NCI-H1694 (cell line): Measurements from ENCODE around the gene DNAJB12.
"Not testable (repeated sequence)": the region's sequence is repeated elsewhere in the genome, so short reads cannot be mapped to it uniquely, and the experiment has no call there.

Source experiments
- DNase-seq: peaks from one replicate; lab custom pipeline; 2025; lab: John Stamatoyannopoulos, UW

Gene DNAJB12

DNA sequence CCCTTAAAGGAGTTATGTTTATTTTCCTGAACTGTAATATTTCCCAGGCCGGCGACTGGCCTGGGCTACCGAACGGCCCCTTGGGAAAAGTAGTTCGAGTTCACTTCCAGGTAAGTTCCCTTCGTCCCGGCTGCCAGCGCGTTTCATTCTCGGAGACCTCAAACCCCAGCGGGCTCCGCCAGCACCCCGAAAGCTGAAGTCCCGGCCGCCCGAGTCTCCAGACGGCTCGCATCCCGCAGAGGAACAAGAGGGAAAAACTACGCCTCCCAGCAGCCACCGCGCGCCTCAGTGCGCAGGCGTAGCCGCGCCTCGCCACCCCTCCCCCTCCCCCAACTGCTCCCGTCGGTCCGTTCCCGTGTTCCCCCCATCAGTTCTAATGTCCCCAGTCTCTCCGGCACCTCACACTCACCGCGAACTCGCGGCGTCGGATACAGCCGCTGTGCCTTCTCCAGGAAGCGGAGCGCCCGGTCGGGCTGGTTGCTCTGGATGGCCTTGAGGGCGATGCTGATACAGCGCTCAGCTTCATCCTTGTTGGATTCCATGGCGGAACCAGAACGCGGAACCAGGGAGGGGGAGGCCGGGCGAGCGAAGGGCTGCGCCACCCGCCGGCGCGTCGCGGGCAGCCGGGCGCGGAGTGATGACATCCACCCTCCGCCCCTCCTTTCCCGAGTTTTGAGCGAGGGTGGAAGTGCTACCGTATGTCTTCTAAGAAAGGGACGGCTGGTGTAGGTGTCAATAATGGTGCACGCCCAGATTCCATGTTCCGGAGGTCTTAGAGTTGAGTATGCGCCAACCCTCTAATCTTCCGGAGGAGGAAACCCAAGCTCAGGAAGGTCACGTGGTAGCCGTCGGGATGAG, at the start of gene DNAJB12:
DNAJB12 (minus strand) TSS at position 564 of the 858 bp plus-strand sequence; CDS start at position 542, 22 bp downstream.
- peak; percentile 85 for DNase-seq

- DNase-seq = not testable (repeated sequence)
Observed at GRCh38 chr10:72395581-72395980, 40.9 kb upstream of the DNAJB12 start.

DNA sequence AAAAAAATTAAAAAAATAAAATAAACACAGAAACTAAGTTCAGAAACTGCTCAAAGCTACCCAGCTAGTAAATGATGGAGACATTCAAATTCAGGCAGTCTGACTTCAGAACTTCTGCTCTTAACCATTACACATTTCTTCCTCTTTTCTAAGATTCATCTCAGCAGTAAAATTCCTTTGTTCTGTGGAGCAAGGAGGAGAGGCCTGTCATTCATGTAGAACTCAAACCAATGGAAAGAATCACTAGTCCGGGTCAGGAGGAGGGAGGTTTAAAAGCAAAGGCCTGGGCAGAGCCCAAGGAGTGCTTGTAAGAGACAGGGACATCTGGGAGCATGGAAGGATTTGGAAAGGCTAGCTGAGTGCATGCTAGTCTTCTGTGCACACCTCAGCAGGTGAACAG, 37.9 kb upstream of the DNAJB12 start:
- DNase-seq = no peak

GRCh38 chr10:72390764-72391163, 36.0 kb upstream of the DNAJB12 start:
- no peak for DNase-seq

- DNase-seq = no peak
Observed at GRCh38 chr10:72389716-72390115, 35.0 kb upstream of the DNAJB12 start.

GRCh38 chr10:72389014-72389413, 34.3 kb upstream of the DNAJB12 start:
- no peak for DNase-seq

GRCh38 chr10:72388062-72388461, 33.3 kb upstream of the DNAJB12 start:
- DNase-seq = no peak

- DNase-seq = no peak
Observed at GRCh38 chr10:72386916-72387586, 32.3 kb upstream of the DNAJB12 start.

DNA sequence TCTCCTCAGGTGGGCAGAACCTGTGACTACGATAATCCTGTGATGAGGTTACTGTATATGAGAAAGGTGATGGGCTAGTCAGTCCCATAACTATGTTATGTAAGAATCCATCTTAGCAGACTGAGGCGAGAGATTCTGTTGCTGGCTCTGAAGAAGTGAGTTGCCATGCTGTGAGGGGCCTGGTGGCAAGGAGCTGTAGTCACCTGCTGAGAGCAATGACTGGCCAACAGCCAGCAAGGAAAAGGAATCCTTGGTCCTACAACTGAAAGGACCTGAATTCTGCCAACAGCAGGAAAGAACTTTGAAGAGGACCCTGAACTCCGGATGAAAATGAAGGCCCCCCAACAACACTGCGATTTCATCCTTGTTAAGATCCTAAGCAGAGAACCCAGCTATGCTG, 31.0 kb upstream of the DNAJB12 start:
- no peak for DNase-seq

- DNase-seq = not testable (repeated sequence)
Observed at GRCh38 chr10:72384982-72385381, 30.3 kb upstream of the DNAJB12 start.

DNA sequence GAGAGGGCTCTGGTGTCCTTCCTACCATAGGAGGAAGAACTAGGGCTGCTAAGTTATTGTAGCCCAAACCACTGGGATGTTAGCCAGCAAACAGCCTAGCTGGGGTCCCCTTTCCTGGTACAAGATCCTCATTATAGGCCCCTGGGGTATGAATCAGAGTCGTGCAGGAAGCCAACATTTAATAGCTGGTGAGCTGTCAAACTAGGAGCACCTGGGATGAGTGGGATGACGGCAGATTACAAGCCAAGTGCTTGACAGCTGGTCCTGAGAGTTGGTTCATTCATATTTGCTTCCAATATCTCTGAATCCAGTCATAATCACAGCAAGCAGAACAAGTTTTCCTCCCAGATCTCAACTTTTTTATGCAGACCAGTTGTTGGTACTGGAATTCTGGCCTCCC, 25.1 kb upstream of the DNAJB12 start:
- DNase-seq = no peak

- DNase-seq = no peak
Observed at GRCh38 chr10:72379062-72379461, 24.3 kb upstream of the DNAJB12 start.

DNA sequence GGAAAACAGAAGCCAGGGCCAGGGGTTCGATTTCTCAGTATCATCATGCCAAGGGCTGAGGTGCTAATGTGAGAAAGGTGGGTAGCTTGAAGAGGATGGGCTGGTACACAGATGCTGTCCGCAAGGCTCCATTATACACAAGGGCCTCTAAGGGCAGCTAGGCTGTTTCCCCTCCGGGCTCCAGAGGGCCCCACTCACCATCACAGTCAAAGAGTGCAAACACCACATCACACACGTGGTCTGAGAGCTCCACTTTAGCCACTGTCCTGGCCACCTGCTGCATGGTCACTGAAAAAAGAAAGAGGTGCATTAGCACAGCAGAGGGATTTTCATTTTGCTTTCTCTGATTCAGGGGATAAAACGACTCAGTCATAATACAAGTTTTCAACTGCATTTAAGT, 20.9 kb upstream of the DNAJB12 start:
- DNase-seq = no peak

- DNase-seq = no peak
Observed at GRCh38 chr10:72375173-72375572, 20.5 kb upstream of the DNAJB12 start.

DNA sequence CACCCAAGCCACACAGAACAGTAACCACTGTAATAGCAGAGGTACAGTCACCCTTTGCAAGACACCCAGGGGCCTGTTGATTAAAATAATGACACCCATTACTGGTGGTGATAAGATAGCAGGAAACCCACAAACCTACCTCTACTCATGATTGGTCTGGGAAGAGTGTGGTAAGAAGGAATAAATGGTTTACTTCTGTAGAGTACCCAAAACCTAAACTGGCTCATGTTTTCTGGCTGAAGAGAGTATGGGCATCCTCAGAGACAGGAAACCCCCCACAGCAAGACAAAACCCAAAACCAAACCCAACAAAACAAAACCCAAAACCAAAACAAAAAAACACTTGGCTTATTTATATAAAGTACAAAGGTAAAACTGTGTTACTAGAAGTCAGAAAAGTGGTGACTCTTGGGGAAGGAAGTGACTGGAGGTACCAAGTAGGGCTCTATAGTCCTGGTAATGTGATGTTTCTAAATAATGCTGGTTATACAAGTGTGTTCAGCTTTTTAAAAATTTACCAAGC, 15.5 kb upstream of the DNAJB12 start:
- no peak for DNase-seq

DNA sequence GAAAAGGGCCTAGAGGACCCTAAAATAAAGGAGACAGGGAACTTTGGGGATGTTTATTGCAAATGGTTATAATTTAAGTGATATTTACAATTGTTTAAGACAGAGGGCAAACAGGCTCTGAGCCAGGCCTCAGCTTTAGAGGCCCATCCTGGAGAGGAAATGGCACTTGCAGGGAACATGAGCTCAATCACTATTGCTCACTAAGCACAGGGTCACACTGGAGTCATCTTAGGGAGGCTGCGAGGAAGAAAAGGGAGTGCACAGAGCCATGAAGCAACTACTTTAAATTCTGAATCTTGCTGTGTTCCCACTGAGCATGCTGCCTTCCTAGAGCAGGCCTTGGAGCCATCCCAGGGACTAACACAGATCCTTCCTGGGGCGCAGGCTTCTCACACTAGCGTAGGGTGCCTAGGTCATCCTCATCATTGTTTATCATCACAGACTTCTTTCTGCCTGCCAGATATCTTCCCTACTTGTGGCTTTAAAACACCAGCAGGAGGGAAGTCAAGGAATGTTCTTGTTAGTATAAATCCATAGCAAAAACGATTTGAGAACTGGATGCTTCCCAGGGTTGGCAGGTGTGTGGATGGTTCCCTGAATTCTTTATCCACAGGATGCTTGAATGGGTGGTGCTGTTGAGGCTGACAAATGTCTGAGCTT, 12.7 kb upstream of the DNAJB12 start:
- no peak for DNase-seq

DNA sequence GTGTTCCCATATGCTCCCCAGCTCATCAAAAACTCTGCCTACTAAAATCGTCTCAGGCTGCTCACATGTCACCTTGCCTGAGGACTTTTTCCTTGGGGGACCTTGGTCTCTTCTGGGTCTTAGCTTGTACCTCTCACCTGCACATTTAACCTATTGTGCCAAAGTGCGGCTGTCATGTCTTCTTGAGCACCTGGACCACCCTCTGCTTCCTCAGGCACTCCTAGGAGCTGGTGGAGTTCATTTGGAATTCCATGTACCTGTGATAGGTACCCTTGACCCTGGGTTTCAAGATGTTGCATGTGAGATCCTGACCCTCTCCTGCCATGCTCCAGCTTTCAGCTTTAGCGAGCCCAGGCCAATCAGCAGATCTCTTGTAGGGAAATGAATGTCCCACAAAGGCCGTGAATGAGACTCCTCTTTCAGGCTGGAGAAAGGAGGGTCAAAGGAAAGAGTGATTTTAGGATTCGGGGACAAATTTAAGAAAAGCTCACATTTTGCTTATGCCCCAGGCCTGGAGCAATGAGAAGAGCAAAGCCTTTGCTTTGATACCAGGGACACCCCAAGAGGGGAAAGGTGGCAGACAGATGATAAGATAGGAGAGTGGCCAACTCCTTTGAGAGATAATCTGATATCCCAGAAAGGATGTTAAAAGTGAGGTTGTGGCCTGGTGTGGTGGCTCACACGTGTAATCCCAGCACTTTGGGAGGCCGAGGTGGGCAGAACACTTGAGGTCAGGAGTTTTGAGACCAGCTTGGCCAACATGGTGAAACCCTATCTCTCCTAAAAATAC, 10.6 kb upstream of the DNAJB12 start:
- no peak for DNase-seq

GRCh38 chr10:72364239-72364777, 9.6 kb upstream of the DNAJB12 start:
- DNase-seq = peak; percentile 85

- no peak for DNase-seq
Observed at GRCh38 chr10:72356987-72357386, 2.3 kb upstream of the DNAJB12 start.

DNA sequence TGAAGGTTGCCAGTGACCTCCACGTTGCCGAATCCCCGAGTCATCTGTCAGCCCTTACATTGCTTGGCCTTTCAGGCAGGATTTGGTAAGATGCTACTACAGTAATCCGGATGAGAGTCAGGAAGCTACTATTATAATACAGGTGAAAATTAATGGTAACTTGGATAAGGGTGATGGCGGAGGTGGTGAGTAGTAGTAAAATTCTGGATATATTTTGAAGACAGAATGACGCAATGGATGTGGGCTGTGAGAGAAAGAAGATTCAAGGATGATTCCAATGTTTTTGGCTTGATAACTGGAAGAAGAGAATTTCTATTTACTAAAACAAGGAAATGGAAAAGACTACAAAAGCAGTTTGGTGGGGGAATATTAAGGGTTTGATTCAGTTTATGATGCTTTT, 1.4 kb upstream of the DNAJB12 start:
- DNase-seq = no peak

GRCh38 chr10:72355214-72355555, 466 bp upstream of the DNAJB12 start:
- DNase-seq = no peak

GRCh38 chr10:72353965-72354355, 759 bp downstream of the DNAJB12 start:
- no peak for DNase-seq
